Stimulated activated CD4-positive, alpha-beta T cell treated with anti-CD3 and anti-CD28 coated beads, Interleukin-1b, Interleukin-23, amount 100 ng/mL, for 48 hours (primary cell): ENCODE data around the gene SLC4A9.

Experiments used
- DNase-seq: peaks from one replicate; pipeline ENCODE4 v3.0.0-alpha.2; 2020

SLC4A9 gene, protein sequence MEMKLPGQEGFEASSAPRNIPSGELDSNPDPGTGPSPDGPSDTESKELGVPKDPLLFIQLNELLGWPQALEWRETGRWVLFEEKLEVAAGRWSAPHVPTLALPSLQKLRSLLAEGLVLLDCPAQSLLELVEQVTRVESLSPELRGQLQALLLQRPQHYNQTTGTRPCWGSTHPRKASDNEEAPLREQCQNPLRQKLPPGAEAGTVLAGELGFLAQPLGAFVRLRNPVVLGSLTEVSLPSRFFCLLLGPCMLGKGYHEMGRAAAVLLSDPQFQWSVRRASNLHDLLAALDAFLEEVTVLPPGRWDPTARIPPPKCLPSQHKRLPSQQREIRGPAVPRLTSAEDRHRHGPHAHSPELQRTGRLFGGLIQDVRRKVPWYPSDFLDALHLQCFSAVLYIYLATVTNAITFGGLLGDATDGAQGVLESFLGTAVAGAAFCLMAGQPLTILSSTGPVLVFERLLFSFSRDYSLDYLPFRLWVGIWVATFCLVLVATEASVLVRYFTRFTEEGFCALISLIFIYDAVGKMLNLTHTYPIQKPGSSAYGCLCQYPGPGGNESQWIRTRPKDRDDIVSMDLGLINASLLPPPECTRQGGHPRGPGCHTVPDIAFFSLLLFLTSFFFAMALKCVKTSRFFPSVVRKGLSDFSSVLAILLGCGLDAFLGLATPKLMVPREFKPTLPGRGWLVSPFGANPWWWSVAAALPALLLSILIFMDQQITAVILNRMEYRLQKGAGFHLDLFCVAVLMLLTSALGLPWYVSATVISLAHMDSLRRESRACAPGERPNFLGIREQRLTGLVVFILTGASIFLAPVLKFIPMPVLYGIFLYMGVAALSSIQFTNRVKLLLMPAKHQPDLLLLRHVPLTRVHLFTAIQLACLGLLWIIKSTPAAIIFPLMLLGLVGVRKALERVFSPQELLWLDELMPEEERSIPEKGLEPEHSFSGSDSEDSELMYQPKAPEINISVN

GRCh38 chr5:140360101-140360500 is at the start of gene SLC4A9:
Gene SLC4A9, plus strand, starts transcription at chr5:140360194. Its CDS starts 43 bp downstream, at chr5:140360237.
- DNase-seq: no peak

DNA sequence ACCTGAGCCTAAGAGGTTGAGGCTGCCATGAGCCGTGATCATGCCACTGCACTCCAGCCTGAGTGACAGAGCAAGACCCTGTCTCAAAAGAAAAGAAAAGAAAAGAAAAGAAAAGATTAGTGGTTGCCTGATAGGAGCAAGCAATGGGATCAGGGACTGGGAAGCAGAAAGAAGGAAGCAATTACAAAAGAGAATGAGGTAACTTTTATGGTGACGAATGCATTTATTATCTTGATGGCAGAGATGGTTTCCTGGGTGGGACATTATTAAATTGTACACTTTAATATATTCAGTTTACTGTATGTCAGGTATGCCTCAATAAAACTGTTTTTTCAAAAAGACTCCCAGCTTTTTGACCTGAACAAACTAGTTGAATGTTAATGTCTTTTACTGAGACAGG is 49.6 kb upstream of the SLC4A9 start:
- DNase-seq: no peak

DNA sequence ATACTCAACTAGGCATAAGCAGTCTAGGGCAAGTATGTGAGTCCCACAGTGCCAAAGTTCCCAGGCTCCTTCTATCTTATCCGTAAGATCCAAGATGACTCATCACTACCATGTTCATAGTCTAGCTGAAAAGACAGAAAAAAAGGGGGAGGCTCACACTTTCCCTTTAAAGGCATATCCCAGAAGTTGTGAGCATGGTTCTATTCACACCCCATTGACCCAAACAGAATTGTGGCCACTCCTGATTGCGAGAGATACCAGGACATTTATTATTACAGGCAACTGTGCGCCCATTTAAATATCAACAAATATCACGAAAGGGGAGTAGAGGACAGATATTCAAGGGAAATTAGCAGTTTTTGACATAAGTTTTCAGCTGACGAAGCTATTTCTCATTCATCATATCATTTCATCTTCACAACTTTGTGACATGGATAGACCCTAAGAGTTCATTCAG is 49.0 kb upstream of the SLC4A9 start:
- DNase-seq: no peak

GRCh38 chr5:140312067-140312790 is 47.8 kb upstream of the SLC4A9 start:
- no peak for DNase-seq

DNA sequence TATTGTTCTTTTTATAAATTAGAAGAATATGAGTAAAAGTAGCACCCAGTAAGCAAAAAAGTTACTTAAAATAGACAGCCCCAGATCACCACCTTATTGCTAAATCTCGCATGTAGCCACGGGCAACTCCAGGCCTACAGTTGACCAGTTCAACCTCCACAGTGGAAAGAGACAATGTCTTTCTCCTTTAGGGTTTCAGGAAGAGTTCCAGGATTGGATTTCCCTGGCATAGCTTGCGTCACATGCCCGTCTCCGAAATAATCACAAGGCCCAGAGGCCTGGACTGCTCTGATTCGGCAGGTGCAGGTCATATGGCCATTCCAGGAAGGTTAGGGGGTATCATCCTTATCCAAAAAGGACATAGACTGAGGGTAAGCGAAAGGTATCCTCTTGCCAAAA is 47.2 kb upstream of the SLC4A9 start:
- no peak for DNase-seq

DNA sequence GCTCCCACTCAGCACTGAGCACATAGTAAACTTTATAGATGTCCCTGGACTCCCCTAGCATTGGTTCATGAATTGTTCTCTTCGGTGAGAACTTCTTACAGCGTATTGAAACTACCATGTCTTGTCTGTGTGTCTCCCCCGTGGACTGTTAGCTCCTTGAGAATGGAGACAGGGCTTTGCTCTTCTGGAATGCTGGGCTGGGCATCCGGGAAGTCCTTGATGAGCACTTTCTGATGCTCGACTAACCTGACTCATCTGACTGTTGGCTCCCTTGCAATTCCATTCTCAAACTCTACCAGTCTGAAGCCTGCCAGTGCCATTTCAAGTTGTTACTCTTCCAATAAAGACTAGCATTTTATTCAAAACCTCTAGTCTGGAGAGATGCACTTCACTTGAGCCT is 42.1 kb upstream of the SLC4A9 start:
- DNase-seq: no peak

GRCh38 chr5:140318792-140319191 is 41.2 kb upstream of the SLC4A9 start:
- DNase-seq: no peak

- no peak for DNase-seq
Observed at GRCh38 chr5:140319833-140320232, 40.2 kb upstream of the SLC4A9 start.

DNA sequence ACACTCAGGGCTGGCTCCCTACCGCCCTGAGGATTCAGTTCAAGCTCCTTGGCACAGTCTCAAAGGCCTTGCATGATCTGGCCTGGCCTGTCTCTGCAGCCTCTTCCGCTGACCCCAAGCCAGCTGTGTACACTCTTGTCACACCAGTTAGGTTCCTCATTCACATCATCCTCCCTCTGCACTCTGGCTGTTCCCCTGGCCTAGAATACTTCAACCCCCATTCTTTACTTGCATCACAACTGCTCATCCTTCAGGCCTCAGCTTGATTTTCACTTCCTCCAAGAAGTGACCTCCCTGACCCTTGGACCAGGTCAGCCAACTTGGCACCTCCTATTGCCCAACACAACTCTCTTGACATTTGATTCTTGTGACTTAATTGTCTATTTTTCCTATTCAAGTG is 38.2 kb upstream of the SLC4A9 start:
- no peak for DNase-seq

- DNase-seq: no peak
Observed at GRCh38 chr5:140322751-140323731, 37.0 kb upstream of the SLC4A9 start.

DNA sequence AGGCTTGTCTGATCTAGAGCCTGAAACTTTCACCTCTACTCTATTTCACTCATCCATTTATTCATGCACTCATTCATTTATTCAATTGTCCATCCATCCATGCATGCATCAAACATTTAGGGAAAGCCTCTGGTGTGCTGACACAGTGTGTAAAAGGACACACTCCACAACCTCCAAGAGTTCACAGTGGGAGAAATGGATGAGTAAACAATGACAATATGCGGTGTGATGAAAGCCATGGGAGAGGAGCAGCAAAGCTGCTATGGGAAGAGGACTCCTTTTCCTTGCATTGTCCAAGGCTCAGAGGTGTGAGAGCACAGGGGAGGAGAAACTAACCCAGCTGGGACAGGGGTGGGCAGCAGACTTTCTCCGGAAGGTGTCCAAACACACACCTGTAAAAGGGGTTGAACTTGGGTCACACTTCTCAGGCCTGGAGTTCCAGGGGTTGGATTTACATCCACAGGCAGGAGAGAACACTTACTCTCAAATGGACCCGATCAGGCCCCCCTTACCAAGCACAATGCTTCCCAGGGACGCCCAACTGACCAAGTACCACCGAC is 35.9 kb upstream of the SLC4A9 start:
- no peak for DNase-seq

DNA sequence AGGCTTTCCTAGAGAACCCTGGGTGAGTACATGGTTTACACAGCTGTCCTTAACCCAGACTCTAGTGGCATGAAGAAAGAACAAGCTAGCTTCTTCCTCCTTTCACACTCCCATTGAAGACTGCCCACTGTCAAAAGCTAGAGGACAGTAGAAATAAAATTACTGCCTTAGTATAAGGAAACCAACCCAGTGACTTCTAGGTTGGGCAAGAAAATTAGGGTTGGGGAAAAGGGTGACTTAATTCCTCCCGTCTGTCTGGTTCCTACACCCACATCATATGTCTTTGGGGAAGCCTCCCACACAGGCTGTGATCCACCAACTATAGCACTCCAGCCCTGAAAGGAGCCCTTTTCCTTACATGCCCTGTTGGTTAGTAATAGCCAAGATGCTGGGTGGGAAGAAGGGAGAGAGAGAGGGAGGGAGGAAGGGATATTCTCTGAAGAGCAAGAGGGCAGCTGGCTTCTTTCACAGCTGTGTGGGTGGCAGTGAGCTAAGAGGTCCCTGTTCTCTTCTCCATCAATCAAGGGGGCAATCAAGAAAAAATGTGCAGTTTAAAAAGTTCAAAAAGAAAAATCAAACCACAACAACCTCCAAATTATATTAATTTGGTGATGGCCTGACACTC is 35.3 kb upstream of the SLC4A9 start:
- no peak for DNase-seq

DNA sequence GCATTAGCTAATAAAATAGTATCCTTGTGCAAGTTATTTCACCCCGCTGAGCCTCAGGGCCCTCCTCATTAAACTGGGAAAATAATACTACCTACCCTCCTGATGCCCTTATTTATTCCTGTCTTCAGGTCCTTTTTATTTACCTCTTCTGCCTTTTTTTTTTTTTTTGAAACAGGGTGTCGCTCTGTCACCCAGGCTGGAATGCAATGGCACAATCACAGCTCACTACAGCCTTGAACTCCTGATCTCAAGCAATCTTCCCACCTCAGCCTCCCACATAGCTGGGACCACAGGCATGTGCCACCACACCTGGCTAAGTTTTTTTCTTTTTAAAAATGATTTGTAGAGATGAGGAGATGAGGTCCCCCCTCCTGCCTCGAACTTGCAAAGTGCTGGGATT is 34.5 kb upstream of the SLC4A9 start:
- DNase-seq: no peak

GRCh38 chr5:140327589-140327988 is 32.4 kb upstream of the SLC4A9 start:
- DNase-seq: no peak

- no peak for DNase-seq
Observed at GRCh38 chr5:140328036-140328764, 31.8 kb upstream of the SLC4A9 start.

DNA sequence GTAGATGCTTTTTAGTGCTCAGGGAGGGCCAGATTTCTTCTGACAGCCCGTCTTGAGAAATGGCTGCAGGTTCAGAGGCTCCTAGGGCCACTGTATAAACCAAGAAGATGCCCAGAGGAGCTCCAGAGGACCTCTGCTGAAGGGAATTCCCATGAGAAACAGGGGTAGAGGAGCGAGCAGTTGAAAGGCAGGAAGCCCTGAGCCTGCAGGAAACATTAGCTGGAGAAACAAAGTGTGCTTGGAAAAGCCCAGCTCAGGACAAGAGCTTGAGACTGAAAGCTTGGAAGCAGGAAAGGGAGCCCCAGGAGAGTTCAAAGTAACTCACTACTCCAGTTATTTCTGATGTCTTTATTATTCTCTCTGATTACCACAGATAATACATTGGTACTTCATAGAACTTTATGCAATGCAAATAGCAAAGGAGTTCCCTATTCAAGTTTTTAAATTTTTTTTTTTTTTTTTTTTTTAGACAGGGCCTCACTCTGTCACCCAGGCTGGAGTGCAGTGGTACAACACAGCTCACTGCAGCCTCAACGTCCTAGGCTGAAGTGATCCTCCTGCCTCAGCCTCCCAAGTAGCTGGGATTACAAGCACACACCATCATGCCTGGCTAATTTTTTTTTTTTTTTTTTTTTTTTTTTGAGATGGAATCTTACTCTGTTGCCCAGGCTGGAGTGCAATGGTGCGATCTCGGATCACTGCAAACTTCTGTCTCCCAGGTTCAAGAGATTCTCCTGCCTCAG is 30.1 kb upstream of the SLC4A9 start:
- no peak for DNase-seq

DNA sequence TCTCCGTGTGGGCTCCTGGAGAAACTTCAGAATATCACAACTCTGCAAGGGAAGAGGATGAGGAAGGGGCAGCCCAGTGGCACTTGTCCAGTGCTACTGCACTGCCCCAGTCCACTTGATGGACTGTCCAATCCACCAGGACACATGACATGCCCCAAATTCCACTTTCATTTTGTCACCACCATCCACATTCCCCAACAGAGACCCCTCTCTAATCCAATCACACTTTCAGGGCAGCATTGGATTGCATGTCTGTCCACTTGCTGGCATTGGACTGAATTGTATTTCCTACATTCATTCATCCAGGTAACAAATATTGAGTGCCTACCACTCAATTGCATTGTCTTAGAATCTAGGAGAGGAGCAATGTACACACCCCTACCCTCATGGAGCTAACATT is 28.4 kb upstream of the SLC4A9 start:
- no peak for DNase-seq

DNA sequence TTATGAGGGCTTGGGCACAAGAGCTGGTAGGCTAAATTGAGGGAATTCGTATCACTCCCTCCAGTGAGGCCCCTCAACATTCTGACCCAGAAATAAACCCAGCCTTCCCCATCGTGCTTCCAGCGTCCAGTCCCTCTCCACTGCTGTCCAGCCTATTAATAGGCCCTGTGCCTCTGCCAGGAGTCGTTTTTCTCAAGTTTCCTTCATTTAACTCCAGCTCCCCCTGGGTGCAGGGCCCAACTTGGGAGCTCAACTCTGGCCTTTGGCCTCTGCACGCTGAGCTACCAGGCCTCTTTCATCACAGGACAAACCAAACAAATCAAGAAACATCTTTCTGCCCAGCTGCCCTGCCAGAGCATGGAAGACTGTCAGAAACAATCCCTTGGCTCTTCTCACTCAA is 23.6 kb upstream of the SLC4A9 start:
- DNase-seq: no peak

- no peak for DNase-seq
Observed at GRCh38 chr5:140337880-140338279, 22.1 kb upstream of the SLC4A9 start.

DNA sequence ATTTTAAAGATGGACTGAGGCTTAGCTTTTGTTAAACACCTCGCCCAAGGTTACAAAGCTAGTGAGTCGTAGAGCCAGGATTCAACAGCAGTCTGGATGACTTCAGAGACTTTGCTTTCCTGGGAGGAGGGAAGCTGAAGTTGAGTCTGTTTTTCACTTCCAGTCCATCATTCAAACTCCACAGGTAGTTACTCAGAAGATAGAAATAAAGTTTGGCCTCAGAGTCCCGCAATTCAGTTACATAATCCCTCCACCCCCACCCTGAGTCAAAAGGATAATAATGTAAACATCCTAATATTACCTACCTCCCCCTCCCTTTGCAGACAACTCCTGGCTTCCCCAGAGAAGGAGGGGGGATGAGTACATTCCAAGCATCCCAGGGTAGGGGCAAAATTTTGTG is 21.7 kb upstream of the SLC4A9 start:
- no peak for DNase-seq
